Osteoblast (primary cell): Measurements from ENCODE around the gene MRPL19. TPM values are rescaled to one million over a fixed set of nuclear protein-coding genes. Genes with fewer than 3 reads are reported as not detected.
"Not testable (repeated sequence)": the region's sequence is repeated elsewhere in the genome, so short reads cannot be mapped to it uniquely, and the experiment has no call there.

Experiments used
- DNase-seq: peaks from one replicate; pipeline ENCODE4 v3.0.0; 2011; ENCODE audit warnings: low spot score, mixed read lengths; ENCODE audit not compliant: insufficient read length; ENCODE audit errors: missing footprints
- H2AFZ ChIP-seq: 2 replicates; pipeline ENCODE4 v1.6.0; 2011; ENCODE audit warnings: mild to moderate bottlenecking, low read length
- H3K27ac ChIP-seq: 2 replicates; pipeline ENCODE4 v1.5.1; 2011; ENCODE audit warnings: mild to moderate bottlenecking, low read depth, low read length, moderate library complexity
- H3K27me3 ChIP-seq: 2 replicates; pipeline ENCODE4 v1.6.0; 2012; ENCODE audit warnings: mild to moderate bottlenecking, control low read depth, inconsistent platforms, low read length, moderate library complexity; ENCODE audit not compliant: insufficient read depth
- H3K36me3 ChIP-seq: 2 replicates; pipeline ENCODE4 v1.5.1; 2011; ENCODE audit warnings: mild to moderate bottlenecking, low read length, control low read depth, moderate library complexity; ENCODE audit not compliant: insufficient read depth
- H3K4me1 ChIP-seq: 2 replicates; pipeline ENCODE4 v1.5.1; 2011; ENCODE audit warnings: mild to moderate bottlenecking, low read length, control low read depth, moderate library complexity; ENCODE audit not compliant: insufficient read depth
- H3K4me2 ChIP-seq: 2 replicates; pipeline ENCODE4 v1.6.0; 2011; ENCODE audit warnings: mild to moderate bottlenecking, low read length; ENCODE audit not compliant: insufficient read depth
- H3K4me3 ChIP-seq: fragments of 200-600 bp; sonication (generic); 3 replicates; pipeline ENCODE4 v1.5.1; 2012; ENCODE audit warnings: mild to moderate bottlenecking, low read length, inconsistent platforms; ENCODE audit not compliant: insufficient read depth
- H3K79me2 ChIP-seq: 2 replicates; pipeline ENCODE4 v1.6.0; 2012; ENCODE audit warnings: mild to moderate bottlenecking, low read length, control low read depth, inconsistent platforms; ENCODE audit not compliant: insufficient read depth
- H3K9me3 ChIP-seq: 2 replicates; pipeline ENCODE4 v1.5.1; 2011; ENCODE audit warnings: low read depth, low read length, control low read depth
- H4K20me1 ChIP-seq: 2 replicates; pipeline ENCODE4 v1.6.0; 2012; ENCODE audit warnings: mild to moderate bottlenecking, low read length, control low read depth; ENCODE audit not compliant: insufficient read depth
- CTCF ChIP-seq: IDR thresholded peaks from 2 replicates; pipeline ENCODE4 v1.5.1; 2011; ENCODE audit warnings: mild to moderate bottlenecking, low read depth, low read length, moderate library complexity; ENCODE audit errors: extremely low read depth
- total RNA-seq: library from RNA; depleted of rRNA; stranded (reverse); fragments of >200 nt; gene quantifications from 2 replicates; pipeline ENCODE4 v1.2.3, GENCODE V29; 2012

The MRPL19 gene
- total RNA-seq, 1 donor = 35.8 TPM

- Histone ChIP-seq H3K4me2 (no peak overlapping the region), H3K9me3 (no peaks in the 10 kb centered on the region), H3K27me3 (no peaks in the 10 kb centered on the region), H4K20me1 (no peaks in the 10 kb centered on the region), H3K36me3 (peaks cover 11% of the 10 kb centered on the region), H2AFZ (no peak overlapping the region), H3K27ac (no peak overlapping the region), H3K4me3 (no peak overlapping the region), H3K79me2 (no peaks in the 10 kb centered on the region), H3K4me1 (no peaks in the 10 kb centered on the region)
- TF ChIP-seq CTCF = no peak
- no peak for DNase-seq
Measured at GRCh38 chr2:75675908-75676307, 29.3 kb downstream of the MRPL19 start.

GRCh38 chr2:75676464-75676863 lies 29.9 kb downstream of the MRPL19 start:
- Histone ChIP-seq H2AFZ (no peak overlapping the region), H3K4me3 (no peak overlapping the region), H3K27me3 (no peaks in the 10 kb centered on the region), H3K9me3 (no peaks in the 10 kb centered on the region), H4K20me1 (no peaks in the 10 kb centered on the region), H3K36me3 (peaks cover 8% of the 10 kb centered on the region), H3K79me2 (no peaks in the 10 kb centered on the region), H3K27ac (no peak overlapping the region), H3K4me2 (no peak overlapping the region), H3K4me1 (no peaks in the 10 kb centered on the region)
- no peak for DNase-seq
- TF ChIP-seq CTCF = no peak

GRCh38 chr2:75679556-75679955 lies 33.0 kb downstream of the MRPL19 start:
- Histone ChIP-seq H3K79me2 (no peaks in the 10 kb centered on the region), H3K27ac (no peak overlapping the region), H3K27me3 (no peaks in the 10 kb centered on the region), H3K9me3 (no peaks in the 10 kb centered on the region), H3K36me3 (peaks cover 3% of the 10 kb centered on the region), H2AFZ (no peak overlapping the region), H3K4me2 (no peak overlapping the region), H3K4me1 (no peaks in the 10 kb centered on the region), H3K4me3 (no peak overlapping the region), H4K20me1 (no peaks in the 10 kb centered on the region)
- TF ChIP-seq CTCF = no peak
- DNase-seq = no peak

- Histone ChIP-seq H3K4me2 (no peak overlapping the region), H3K4me1 (no peaks in the 10 kb centered on the region), H3K27ac (no peak overlapping the region), H3K27me3 (no peaks in the 10 kb centered on the region), H3K79me2 (no peaks in the 10 kb centered on the region), H3K9me3 (no peaks in the 10 kb centered on the region), H3K4me3 (no peak overlapping the region), H3K36me3 (peaks cover 10% of the 10 kb centered on the region), H4K20me1 (no peaks in the 10 kb centered on the region), H2AFZ (no peak overlapping the region)
- TF ChIP-seq CTCF = no peak
- DNase-seq = no peak
Measured at GRCh38 chr2:75680402-75680801, 33.8 kb downstream of the MRPL19 start.

- H3K27me3 ChIP-seq, H3K4me2 ChIP-seq, H3K9me3 ChIP-seq, DNase-seq, H4K20me1 ChIP-seq, H3K4me1 ChIP-seq, H3K4me3 ChIP-seq, H3K79me2 ChIP-seq, H2AFZ ChIP-seq, H3K27ac ChIP-seq: not testable (repeated sequence)
- peaks cover 24% of the 10 kb centered on the region for H3K36me3 ChIP-seq
Measured at GRCh38 chr2:75683430-75683829, 36.8 kb downstream of the MRPL19 start.
